ENCODE results near the gene EXOC6B. TPM values are rescaled to one million over a fixed set of nuclear protein-coding genes. Genes with fewer than 3 reads are reported as not detected.

EXOC6B gene
- total RNA-seq, 1 donor from 2014 or later, result 16.9 TPM

DNA sequence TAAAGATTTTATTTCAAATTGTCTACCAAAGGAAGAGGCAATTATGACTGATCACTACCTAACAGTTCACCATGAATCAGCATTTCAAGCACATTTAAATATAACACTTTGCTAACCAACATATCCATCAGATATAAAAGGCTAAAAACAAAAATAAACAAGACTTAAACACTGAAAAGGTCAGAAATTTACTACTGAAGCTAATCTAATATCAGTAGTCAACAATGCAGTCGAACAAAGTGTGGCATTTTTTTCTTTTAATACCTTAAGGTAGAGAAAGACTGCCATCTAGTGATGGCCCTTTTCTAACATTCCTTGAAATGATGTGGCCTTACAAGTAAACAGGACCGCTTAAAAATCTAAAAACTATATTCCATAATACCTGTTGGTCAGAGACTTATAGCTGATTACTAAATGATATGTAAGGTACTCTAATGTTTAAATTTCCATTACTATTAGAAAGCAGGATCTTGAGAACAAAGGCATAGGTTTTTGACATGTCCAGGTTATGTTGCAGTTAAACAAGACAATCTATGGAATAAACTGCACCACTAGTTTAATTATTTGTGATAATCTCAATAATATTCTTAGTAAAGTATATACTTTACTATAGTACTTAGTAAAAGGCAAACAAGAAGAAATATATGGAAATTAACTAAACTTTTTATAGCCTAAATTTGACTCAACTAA is 80.0 kb downstream of the EXOC6B start:
- intact Hi-C loops (cut with micrococcal nuclease), result loop anchor here (5.0 kb wide), 3 partner anchors 609 to 1199 kb away; no protein-coding TSS in a partner anchor

DNA sequence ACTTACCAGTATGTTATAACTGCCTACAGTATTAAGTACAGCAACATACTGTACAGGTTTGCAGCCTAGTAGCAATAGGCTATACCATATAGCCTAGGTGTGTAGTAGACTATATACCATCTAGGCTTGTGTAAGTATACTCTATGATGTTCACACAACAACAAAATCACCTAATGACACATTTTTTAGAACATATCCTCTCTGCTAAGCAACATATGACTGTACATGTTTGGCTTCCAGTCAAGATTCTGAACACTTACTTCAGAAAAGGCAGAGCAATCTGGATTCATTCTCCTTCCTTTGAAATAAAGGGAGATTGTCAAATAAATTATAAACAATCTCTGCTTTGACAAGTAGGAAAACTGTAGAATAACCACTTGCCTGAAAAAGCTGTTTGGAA is 81.8 kb downstream of the EXOC6B start:
- intact Hi-C loops (cut with micrococcal nuclease), result no loop called here

DNA sequence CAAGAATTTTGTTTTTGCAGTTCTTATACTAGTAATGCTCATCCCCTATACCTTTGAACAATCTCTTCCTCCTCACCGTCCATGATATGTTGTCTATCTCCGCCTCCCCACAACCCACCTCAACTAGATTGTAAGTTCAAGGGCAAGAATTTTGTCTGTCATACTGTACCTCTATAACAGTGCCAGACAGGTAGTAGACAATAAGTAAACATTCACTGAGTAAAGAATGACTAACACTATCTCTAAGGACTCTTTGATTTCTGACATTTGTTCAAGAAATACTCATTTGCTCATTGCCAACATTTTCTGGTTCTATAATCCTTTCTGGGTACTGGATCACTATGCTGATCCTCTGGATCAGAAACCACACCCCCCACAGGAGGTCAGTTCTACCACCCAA is 82.4 kb downstream of the EXOC6B start:
- intact Hi-C loops (cut with micrococcal nuclease), result no loop called here

DNA sequence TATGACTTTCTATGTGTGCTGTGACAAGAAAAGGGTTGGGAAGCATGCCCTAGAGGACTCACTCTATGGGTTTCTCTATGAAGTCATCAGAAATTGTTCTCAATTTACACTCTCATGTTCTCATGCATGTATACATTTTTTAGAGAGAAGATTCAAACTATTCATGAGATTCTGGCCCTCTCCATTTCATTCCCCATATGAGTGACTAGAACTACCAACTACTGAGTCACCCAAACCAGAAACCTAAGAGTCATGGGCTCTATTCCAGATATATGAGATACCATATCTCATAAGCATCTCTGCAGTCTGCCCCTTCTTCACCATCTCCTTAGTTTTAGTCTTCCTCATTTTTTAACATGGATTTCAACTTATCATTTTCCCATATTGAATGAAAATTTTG is 87.7 kb downstream of the EXOC6B start:
- intact Hi-C loops (cut with micrococcal nuclease), result no loop called here

DNA sequence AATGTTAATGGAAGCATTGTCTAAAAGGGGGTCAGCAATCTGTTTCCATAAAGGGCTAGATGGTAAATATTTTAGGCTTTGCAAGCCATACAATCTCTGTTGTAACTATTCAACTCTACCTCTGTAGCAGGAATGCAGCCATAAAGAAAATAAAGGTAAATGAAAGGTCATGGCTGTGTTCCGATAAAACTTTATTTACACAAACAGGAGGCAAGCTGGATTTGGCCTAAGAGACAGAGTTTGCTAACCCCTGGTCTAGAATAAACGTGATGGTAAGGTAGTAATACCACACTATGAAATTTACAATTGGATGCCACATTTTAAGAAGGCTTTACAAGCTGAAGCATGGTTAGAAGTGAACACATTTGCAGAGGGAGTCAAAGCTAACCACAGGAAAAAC is 91.4 kb downstream of the EXOC6B start:
- intact Hi-C loops (cut with micrococcal nuclease), result no loop called here

DNA sequence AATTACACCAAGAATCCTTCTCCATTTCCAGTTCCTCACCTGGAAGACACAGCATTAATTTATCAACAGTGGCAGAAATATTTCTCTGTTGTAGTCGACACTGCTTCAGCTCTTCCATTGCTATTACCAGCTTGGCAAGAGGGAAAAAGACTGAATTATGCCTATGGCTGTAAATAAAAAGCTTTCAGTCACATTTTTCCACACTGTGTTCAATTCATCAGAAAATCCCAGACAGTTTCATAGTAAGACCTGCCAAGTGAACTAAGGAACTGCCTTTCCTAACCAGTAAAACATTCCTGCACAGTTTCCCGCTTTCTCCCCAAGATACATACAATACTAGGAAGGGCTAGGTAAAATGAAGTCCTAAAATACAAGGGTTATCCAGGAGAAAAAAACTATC is 94.7 kb downstream of the EXOC6B start:
- intact Hi-C loops (cut with micrococcal nuclease), result no loop called here

DNA sequence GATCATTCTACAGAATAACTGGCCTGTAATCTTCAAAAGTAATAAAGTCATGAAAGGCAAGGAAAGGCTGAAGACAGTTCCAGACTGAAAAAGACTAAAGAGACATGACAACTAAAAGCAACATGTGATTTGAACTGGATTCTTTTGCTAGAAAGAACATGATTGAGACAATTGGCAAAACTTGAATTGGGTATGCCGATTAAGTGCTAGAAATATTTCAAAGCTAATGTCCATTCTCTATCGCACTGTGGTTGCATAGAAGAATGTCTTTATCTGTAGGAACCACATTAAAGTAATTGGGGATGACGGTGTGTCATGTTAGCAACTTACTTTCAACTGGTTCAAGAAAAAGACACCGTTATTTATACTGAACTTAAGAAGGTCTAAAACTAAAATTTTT is 98.5 kb downstream of the EXOC6B start:
- intact Hi-C loops (cut with micrococcal nuclease), result no loop called here

DNA sequence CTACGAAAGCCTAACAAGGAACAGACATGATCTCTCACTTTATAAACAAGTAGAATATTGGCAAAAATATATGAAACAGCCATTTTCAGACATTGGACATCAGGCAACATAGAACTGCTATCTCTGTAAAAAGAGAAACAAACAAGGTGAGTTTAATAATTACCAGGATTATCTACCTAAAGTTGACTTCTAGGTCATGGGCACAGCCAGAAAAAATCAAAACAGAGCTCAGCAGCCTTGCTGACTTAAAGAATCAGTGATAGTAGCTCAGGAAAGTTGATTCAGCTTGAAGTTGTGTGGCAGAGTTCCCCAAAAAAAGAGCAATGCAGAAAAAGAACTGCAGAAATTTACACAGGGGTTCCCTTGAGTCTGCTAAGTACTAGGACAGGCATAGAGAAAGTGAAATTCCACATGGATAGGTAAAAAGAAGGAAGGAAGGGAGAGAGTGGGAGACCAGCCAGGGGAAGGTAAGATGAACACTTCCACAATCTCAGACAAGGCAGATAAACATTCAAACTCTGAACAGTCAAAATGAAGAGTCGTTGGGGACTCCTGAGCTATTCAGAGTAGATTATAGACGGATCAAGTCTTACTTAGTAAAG is 102.0 kb downstream of the EXOC6B start:
- intact Hi-C loops (cut with micrococcal nuclease), result no loop called here

DNA sequence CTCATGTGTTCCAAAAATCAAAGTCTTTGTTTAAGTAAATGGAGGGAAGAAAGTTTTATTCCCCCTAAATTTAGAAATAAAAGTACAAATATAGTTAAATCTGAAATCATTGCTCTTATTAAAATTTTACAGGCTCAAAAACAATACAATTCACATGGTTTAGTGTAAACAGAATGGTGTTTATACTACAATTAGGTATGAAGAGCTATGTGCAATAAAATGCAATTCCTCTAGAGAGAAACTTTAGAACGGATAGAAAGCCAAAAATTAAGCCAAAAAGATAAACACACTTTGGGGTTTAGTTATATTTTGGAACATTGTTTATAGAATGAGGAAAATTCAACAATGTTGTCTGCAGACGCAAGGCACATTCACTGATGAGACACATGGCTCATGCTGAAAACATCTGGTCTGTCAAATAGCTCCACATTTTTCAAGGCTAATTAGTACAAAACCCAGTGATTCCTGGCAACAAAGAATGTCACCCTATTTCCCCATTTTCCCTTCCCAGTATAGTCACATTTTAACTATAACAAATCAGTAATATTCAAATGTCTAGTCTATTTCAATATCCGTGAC is 103.3 kb downstream of the EXOC6B start:
- intact Hi-C loops (cut with micrococcal nuclease), result no loop called here

DNA sequence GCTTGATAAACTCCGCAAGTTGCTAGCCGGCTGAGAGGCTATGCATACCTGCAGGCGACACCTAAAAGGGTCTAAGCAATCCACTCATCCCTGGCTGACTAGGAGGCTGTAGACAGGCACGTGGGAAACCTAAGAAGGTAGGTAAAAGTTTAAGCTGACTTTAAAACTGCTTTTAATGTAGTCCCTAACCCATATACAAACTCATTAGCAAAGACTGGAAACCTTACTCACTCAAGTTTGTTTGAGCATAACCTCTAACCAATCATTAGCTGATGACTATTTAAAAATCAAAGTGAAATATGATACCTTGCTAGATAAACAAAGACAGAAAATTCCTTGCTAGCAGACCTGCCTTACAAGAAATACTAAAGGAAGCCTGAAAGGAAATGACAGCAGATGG is 106.4 kb downstream of the EXOC6B start:
- intact Hi-C loops (cut with micrococcal nuclease), result no loop called here

DNA sequence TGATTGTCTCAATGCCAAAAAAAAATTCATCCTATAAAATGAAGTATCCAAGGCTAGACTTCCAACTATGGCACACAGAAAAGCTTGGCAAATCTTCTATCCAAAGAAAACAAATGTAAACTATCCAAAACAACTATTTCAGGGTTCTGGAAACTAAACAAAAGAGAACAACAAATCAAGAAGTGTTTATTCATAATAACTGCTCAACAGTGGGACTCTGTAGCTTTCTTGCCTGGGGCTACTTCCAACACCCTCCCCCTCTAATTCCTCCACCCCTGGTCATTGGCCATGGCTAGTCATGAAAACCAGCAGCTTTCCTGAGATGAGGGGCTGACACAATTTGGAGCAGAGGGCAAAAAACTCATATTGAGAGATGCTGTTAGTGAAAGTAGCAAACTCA is 107.0 kb downstream of the EXOC6B start:
- intact Hi-C loops (cut with micrococcal nuclease), result no loop called here

DNA sequence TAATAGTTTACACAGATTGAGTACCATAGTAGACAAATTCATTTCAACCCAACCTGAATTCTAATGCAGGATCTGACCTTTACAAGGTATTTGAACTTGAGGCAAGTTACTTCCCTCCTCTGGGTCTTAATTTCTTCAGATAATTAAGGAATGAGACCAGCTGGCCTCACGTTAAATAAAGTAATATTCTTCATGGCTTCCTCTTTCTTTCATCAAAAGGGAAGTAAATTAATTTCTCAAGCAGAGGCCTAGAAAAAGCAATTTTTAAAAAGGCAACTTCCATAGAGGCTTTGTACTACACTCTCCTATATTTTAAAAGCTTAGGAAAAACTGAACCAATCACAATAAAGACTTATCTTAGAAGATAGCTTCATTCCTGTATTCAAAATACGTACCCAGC is 109.2 kb downstream of the EXOC6B start:
- intact Hi-C loops (cut with micrococcal nuclease), result no loop called here

DNA sequence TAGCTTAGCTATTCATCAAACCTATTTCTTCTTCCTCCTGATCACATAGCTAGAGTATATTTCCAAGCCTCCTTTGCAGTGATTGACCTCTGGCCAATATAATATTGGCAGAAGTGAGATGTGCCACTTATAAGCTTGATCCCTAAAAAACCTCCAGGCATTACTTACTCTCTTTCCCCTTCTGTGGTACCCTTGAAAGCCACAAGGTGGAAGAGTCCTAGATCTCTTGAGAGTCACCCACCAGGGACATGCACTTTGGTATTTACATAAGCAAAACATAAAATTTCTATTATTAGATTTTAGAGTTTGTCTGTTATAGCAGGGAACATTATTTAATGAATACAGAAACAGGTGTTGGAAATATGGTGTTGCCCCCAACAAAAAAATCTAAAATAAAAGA is 112.0 kb downstream of the EXOC6B start:
- intact Hi-C loops (cut with micrococcal nuclease), result no loop called here

DNA sequence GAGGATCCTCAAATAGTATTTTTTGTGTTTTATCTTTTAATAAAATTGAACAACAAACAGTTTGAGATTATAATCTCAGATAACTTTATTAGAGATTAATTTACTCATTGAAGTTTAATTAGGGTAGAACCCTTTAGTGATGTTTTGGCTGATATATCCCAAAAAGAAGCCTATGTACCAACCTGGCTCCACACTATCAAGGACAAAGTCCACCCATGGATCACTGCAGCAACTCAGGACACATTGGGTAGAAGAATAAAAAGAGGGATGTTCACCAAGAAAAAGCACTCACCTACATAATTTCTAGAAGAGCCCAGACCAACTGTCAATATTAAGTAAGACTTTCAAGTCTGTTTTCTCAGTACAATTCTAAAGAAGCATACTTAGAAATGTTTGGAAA is 112.9 kb downstream of the EXOC6B start:
- intact Hi-C loops (cut with micrococcal nuclease), result no loop called here

DNA sequence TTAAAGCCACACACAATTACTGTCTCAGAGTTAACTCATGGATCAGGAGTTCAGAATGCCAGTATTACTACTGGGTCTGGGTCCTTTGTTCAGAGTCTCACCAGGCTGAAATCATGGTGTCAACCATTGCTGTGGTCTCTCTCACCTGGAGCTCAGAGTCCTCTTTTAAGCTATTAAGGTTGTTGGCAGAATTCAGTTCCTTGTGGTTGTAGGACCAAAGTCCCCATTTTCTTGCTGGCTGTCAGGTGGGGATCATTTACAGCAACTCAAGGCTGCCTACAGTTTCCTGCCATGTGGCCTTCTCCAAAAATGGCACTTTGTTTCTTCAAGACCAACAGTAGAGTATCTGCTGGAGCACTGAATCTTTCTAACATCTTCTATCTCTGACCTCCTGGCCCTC is 113.5 kb downstream of the EXOC6B start:
- intact Hi-C loops (cut with micrococcal nuclease), result no loop called here

DNA sequence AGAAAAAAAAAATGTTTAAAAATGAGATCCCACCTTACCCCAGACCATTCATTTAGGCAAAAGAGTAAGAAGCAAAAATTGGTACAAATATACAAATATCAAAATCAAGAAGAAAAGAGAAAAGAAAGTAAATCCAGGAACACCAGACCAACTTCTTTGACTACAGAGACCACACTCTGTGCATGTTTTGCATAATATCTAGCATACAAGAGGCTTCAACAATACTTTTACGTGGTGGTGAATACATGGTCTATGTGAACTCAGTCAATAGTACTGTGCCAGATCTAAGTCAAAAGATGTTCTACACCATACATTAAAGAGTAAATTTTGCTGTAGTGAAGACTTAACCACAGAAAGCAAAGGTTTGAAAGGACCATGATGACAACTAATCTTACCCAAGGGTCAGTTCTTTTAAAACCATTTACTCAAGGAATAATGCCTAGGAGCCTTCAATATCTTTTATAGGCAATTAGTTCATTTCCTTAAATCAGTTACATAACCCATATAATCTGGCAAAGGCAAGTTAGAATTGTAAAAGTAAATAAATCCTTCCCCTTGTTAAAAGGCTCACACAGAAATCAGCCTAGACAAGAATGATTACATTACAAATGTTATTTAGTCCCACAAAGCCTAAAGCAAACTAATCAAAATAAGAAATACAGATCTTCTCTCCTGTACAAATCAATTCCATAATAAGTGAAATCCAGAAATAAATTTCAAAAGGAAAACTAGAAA is 115.2 kb downstream of the EXOC6B start:
- intact Hi-C loops (cut with micrococcal nuclease), result no loop called here

DNA sequence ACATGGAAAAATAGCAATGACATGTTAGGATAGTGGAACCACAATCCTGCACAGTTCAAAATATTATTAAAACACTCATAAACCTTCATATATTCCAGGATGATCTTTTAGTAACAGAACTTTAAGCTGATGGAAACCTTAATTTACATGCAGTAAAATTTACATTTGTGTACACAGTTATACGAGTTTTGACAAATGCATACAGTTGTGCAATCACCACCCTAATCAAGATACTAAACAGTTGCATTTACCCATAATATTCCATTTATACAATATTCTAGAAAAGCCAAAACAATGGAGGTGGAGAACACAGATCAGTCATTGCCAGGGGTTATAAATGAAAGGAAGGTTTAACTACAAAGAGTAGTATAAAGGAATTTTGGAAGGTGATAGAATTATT is 117.6 kb downstream of the EXOC6B start:
- intact Hi-C loops (cut with micrococcal nuclease), result no loop called here

DNA sequence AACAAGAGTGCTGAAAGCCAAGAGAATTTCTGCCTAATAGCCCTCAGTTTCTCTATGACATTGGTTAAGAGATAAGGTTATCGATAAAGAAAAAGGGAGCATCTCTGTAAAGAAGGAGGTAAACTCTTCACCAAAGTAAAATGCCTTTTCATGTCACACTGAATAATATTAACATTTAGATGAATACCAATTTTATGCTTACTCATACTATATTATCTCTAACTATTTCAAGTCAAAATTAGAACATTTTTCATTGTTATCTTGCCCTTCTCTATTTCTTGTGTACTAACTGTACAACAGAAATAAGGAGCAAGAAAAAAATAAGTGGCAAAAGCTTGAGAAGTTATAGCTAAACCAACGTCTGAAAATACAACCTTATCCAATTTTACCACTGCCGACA is 127.5 kb downstream of the EXOC6B start:
- intact Hi-C loops (cut with micrococcal nuclease), result no loop called here

DNA sequence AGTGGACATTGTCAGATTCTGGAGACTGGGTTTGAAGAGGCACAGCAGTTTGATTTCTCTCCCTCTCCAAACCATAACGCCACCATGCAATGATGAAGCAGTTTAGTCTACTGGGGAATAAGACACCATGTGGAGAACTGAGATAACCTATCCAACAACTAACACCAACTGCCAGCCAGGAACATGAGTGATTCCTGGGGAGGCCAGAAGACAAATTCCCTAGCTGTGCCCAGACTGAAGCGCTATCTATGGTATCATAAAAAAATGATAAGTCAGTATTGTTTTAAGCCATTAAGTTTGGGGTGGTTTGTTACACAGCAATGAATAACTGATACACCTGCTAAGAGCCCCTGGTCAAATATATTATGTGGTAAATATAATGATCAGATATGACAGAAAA is 129.3 kb downstream of the EXOC6B start:
- intact Hi-C loops (cut with micrococcal nuclease), result no loop called here

DNA sequence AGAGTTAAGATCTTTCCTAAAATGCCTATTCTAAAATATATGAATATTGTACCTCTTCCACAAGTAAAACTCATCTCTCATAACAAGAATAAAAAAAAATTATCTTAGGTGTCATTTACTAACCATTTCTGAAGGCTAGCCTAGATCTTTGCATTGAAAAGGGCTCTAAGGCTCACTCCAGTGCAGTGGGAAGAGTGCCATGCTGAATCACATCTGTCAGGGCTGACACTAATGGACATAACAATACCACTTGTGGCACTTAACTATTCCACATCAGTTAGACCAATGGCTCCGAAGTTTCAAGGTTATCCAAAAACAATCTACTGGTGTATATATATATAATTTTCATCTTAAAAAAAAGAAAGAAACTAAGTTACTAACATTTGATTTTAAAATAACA is 130.2 kb downstream of the EXOC6B start:
- intact Hi-C loops (cut with micrococcal nuclease), result no loop called here

DNA sequence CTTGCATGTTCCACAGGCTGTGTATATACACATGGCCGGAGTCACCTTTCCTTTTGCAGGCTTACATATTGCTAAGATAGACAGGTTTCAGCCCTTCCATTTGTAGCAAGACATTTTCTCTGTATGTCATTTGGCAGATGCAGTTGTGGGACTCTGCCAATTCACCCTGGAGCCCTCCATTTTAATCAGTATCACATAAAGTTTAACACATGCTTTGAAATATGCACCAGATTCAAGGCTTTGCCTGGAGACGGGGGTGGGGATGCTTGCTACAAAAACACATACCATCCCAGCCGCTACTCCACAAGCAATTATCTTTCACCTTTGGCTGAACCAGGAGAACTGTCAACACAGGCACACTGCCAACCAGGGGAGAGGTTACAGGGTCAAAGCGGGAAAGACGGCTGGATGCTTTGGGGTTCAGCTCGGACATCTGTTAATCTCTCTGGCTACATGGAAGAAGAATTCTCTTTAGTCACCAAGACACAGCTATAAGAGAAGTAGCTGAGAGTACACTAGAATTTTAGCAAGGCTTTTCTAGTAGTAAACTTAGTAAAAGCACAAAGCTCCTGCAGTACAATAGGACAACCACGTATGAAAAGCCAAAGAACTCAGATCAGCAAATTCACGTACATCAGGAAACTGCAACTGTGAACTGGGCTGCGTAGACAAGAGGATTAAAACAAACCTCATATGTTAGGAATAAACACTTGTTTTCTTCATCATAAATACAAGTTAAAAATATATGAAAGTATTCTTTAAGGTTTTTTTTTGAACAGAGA is 130.9 kb downstream of the EXOC6B start:
- intact Hi-C loops (cut with micrococcal nuclease), result no loop called here
